GM19043 (cell line): ENCODE data around the gene PFDN4.
"Not testable (repeated sequence)": the region's sequence is repeated elsewhere in the genome, so short reads cannot be mapped to it uniquely, and the experiment has no call there.

Experiments
- ATAC-seq: cut with Tn5 transposase; IDR thresholded peaks from one replicate; pipeline ENCODE4 v1.9.1; 2021; ENCODE audit warnings: low read depth; ENCODE audit not compliant: unreplicated experiment

Gene PFDN4

DNA sequence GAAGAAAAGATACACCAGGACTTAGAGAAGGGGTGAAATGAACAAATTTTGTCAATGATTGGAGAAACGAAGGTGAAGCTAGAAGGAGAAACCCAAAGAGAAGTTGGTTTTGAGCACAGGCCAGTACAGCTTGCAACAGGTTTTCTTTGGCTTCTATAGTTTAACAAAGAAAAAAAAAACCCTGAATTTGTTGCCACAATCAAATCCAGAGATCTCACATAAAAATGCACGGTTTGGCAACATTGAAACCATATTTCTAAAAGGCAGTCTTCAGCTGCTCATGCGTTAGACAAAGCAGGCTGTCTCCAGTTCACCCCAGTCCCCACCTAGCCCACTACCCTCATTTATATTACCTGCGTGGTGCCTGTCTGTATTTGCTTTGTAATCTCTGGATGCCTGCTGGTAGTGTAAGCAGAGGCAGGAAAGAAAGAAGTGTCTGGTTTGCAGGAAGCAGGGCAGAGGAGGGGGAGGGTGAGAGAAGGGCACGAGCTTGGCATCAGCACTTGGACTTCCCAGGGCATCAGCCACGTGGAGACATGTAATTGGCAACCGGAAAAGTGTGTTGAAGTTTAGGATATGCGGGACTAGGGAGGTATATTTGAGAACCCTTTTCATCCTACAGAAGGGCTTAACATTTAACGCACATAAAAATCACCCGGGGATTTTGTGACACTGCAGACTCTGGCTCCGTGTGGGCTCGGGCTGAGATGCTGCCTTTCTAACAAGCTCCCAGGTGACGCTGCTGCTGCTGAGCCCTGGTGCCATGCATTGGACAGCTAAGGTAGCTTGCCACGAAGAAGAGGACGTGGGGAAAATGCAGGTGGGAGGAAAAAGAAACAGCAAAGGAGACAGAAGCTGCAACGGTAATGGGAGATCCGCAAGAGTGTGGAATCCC lies 14.4 kb downstream of the PFDN4 start:
- ATAC-seq = no peak

DNA sequence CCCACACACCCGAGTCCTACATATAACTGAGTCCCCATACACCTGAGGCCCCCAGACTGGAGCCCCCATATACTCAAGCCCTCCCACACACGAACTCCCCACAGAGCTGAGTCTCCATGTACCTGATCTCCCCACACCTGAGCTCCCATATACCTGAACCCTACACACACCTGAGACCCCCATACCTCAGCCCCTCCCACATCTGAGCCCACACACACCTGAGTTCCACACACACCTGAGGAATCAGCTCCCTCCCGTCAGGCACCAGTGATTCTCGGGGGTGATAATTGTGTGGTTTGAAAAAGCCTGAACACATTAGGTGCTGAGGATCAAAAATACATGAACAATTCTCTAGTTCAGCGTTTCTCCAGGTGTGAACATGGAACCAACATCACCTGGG lies 15.4 kb downstream of the PFDN4 start:
- no peak for ATAC-seq

DNA sequence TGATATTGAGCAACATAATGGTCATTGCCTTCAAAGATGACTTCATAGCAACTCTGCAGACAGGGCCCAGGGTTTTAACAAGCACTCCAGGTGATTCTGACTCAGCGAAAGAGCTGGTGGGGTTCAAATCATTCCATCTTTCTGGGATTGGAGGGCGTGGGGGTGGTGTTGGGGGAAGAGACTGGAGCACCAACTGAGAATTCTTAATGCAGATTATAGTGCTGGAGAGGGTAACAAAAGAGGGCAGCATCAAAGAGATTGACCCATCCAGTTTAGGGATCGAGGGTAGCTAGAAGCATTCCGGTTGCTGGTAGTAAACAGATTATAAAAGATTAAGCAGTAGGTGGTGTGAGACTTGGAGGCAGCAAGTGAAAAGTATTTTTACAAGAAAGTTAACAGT lies 15.9 kb downstream of the PFDN4 start:
- ATAC-seq = no peak

DNA sequence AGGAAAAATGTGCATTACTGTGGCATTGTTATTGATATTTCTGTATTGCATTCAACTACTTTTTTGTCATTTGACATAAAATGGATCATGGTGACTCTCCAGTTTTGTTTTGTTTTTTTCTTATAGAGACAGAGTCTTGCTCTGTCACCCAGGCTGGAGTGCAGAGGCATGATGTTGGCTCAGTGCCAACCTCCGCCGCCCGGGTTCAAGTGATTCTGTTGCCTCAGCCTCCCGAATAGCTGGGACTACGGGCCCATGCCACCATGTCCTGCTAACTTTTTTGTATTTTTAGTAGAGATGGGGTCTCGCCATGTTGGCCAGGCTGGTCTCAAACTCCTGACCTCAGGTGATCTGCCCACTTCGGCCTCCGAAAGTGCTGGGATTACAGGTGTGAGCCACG lies 16.8 kb downstream of the PFDN4 start:
- ATAC-seq = not testable (repeated sequence)

DNA sequence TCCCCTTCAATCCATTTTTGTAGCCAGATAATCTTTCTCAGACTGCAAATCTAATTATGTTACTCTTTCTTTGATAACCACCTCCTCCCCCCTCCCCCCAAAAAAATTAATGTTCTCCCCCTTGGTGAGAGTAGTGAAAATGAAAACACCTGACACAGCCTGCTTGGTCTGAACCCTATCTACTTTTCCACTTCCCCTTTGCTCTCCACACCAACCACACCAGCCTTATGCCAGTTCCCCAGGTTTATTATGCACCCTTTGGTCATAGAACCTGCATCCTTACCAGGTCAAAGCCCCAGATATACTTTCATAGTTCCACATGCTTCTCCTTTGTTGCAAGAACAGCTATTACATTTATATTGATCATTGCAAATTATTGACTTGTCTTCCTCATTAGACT lies 19.4 kb downstream of the PFDN4 start:
- peak; percentile 85 for ATAC-seq

DNA sequence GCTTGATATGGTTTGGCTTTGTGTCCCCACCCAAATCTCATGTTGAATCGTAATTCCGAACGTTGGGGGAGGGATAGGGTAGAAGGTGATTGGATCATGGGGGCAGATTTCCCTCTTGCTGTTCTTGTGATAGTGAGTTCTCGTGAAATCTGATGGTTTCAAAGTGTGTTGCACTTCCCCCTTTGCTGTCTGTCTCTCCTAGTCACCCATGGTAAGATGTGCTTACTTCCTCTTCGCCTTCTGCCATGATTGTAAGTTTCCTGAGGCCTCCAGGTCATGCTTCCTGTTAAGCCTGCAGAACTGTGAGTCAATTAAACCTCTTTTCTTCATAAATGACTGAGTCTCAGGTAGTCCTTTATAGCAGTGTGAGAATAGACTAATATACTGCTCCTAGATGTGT lies 19.9 kb downstream of the PFDN4 start:
- ATAC-seq = no peak

DNA sequence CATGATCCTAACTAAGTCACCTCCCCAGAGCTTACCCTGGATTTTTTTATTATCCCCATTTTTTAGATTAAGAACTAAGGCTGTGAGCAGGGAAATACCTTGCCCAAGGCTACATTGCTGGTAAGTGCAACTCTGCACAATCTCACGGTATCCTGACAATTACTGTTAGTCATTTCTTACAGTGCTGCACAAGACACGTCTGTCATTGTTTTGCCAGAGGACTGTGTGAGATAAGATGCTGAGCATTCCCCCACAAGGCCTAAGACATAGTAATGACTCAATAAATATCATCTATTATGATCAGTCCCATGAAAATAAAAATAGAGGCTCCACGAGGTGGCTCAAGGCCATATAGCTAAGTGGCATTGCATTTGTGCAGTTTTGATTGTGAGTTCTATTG lies 21.0 kb downstream of the PFDN4 start:
- no peak for ATAC-seq

DNA sequence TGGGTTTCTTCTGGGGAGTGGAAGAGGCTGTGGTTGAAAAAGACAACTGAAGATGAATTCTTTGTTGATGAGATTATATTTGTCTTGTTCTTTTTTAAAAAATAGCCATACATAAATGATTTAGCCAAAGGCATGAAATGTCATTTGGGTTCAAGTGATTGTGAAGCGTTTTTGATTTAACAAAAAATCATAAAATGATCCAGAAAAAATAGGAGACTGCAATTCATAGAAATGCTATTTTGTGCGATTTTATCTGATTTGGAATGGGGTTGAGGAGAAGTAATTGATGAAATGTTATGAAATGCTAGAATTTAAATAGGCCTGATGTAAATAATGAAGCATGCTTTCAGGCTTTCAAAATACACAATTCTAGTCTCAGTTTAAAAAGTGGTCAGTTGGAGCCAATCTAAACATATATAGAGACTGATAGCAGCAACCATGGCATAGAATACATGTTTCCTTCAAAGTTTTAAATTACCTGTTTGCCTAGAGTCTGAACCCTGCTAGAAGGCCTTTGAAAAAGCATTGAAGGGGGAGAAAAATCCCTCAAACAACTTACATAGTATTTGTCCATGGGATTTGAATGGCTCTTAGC lies 21.8 kb downstream of the PFDN4 start:
- no peak for ATAC-seq

DNA sequence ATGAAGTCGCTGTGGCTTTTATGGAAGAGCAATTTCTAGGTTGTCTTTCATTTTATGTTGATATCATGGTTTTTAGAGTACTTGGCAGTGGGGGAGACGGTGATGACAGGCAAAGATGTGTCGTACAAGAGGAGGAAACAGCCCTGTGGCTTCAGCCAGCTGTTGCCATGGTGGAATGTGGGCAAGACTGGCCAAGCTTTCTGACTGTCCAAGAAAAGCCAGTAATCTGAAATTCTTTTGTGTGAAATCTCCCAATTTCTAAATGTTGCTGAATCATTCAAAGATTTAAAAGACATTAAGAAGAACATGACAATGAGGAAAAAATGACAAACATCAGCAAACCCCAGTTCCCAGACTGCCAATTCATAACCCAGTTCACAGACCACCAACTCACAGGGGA lies 23.1 kb downstream of the PFDN4 start:
- no peak for ATAC-seq

DNA sequence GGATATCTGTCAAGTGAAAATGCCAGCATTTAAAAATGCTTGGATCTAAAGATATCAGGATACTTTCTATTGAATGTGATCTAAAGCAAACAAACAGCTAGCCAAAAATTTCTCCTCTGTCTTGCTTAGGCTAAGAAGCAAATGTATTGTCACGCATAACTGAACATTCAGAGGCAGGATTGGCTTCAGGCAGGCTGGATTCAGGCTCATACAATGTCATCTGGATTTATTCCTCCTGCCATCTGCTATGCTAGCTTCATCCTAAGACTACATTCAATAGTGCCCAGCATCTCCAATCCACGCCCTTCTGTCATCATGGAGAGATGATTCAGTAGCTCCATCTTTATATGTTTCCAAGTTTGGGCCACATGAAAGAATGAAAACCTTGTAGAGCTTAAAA lies 27.1 kb downstream of the PFDN4 start:
- no peak for ATAC-seq

DNA sequence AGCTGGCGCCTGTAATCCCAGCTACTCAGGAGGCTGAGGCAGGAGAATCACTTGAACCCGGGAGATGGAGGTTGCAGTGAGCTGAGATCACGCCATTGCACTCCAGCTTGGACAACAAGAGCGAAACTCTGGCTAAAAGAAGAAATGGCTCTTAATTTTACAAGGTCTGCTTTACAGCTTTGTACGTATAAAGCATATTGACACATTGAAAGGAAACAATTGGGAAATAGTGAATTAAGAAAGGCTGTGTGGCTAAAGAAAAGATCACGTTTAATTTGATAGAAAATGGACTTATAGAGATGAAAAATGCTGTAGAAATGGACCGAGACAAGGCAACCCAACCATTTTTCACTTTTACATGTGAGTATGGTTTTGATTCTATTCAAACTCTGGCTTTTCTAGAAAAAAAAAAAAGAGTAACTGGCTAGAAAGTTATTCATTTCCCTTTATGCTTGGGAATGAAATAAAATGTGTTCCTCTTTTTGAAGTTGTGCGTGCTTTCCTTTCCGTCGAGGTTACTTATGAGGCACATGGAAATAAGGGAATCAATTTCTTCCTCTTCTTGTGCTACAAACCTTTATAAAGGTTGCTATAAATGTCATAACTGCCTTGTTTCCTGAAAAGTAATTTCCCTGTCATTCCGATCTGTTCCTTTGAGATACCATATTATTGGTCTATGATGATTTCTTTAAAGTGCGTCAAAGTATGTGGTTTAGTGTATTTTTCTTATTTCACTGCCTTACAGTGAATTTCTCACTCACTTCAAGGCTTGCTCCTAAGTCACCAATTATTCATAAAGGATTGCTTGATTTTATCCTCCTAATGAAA lies 29.4 kb downstream of the PFDN4 start:
- no peak for ATAC-seq

DNA sequence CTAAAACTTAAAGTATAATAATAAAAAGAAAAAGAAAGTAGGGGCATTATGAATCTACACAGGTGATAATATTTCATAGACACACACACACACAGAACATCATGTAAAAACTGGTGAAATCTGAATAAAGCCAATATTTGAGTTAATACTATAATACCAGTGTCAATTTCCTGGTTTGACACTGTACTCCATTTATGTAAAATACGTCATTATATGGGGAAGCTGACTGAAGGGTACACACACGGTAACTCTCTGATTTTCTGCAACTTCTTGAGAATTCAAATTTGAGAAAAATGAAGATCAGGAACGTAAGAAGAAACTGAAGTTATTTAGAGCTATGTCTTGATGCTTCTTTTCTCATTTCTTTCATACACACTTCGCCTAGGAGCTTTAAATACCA lies 36.2 kb downstream of the PFDN4 start:
- no peak for ATAC-seq

DNA sequence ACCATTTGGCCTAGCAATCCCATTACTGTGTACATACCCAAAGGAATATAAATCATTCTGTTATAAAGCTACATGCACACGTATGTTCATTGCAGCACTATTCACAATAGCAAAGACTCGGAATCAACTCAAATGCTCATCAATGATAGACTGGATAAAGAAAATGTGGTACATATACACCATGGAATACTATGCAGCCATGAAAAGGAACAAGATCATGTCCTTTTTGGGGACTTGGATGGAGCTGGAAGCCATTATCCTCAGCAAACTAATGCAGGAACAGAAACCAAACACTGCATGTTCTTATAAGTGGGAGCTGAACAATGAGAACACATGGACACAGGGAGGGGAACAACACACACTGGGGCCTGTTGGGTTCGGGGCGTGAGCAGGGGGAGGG lies 40.8 kb downstream of the PFDN4 start:
- ATAC-seq = not testable (repeated sequence)

DNA sequence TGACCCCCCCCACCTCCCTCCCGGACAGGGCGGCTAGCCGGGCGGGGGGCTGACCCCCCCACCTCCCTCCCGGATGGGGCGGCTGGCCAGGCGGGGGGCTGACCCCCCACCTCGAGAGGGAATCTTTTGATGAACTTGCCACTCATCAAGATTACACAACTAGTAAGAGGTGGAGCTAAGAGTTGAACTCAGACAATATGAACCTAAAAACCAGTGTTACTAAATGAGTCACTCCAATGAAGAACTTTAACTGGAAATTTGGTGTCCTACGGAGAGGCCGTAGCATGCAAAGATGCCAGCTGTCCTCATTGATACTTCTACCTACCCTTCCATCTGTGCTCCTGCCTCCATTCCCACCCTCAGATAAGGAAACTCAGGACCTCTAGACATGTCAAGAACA lies 42.8 kb downstream of the PFDN4 start:
- ATAC-seq = no peak

DNA sequence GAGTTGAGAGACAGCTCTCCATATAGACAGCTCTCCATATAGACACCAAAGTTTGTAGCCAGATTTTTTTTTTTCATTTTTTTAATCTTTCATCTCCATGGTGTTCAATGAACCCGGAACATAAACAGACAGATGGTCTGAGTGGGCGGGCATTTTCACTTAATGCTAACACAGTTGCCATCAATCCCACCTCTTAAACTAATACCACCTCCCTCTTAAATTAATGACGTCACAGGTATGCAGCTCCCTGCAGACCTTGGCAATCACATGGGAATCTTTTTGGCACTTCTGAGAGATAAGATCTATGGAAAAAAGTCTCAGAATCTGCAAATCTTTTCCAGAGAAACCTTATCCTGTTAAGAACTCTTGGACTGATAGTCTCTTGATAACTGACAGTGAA lies 43.2 kb downstream of the PFDN4 start:
- no peak for ATAC-seq

DNA sequence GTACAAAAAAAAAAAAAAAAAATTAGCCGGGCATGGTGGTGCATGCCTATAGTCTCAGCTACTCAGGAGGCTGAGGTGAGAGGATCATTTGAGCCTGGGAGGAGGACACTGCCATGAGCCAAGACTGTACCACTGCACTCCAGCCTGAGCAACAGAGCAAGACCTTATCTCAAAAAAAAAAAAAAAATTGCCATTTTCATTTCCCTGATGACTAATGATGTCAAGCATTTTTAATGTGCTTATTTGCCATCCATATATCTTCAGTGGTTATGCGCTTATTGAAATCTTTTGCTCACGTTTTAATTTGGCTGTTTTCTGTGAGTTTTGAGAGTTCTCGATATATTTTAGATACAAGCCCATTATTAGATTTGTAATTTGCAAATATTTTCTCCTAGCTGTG lies 46.7 kb downstream of the PFDN4 start:
- ATAC-seq = no peak

DNA sequence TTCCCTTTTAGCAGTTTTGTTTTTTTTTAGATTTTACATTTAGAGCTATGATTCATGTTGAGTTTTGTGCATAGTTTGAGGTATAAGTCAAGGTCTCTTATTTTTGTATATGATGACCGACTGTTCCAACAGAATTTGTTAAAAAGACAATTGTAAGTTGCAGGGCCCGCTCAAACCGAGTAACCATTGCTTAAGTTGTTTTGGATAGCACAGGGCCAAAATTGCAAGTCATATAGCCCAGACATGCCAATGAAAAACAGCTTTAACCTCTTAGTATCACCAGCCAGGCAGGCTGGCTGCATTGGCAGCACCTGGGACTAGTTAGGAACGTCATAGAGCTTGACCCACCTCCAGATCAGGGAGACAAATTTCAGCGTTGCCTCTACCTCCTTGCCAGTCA lies 47.3 kb downstream of the PFDN4 start:
- ATAC-seq = no peak

DNA sequence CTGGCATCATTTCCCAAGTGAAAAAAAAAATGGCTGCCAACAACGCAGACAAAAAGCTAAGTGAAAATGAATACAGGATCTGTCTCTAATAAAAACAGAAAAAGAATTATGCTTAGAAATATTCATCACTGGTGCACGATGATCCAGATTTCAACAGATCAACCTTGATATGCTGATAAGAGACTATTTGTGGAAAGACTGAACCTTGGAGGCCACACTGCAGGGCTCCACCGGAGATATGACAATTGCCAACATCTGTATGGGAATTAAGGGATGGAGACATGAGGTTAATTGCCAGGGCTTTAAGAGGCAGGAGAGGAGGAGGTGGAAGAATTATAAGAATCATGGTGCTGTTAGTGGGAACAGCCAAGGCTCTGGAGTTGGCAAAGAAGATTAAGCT lies 48.3 kb downstream of the PFDN4 start:
- no peak for ATAC-seq

DNA sequence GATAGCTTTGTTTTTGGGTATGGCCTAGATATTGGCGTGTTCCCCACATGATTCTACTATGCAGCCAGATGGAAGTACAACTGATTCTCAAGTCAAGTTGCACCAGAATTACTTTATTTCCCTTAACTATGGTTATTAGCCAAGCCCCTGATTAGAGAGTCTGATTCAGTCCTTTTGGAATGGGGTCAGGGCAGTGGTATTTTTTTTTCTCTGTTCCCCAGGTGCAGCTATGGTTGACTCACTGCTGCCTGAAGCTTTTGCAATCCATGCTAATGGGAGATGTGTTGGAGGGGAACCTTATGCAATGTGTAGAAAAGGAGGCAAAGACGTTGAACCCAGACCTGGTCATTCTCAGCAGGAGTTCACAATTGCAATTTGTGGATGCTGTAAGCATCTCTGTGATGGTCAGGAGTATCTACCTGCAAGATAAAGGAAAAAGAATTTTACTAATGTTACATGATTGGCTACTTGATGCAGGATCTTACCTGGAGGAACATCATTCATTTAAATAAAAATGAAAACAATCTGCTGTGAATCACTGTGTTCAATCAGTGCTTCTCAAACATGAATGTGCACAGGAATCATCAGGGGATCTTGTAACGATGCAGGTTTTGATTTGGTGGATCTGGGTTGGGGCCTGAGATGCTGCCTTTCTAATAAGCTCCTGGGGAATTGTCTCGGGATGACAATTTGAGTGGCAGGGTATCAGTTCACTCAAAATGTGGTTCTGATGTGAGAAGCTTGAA lies 49.4 kb downstream of the PFDN4 start:
- ATAC-seq = no peak

DNA sequence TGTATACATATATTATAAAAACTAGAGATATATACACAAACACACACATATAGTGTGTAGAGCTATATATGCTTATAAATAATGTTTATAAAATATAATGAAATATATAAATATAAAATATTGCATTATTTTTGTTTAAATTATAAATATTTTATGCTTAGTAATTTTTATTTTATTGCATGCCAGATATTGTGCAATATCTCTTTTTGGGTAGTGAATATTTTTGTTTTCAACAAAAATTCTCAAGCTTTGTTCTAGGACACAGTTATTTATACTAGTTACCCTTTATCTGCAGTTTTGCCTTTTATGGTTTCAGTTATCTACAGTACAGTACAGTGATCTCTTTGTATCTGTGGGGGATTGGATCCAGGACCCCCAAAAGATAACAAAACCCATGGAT lies 52.2 kb downstream of the PFDN4 start:
- no peak for ATAC-seq

DNA sequence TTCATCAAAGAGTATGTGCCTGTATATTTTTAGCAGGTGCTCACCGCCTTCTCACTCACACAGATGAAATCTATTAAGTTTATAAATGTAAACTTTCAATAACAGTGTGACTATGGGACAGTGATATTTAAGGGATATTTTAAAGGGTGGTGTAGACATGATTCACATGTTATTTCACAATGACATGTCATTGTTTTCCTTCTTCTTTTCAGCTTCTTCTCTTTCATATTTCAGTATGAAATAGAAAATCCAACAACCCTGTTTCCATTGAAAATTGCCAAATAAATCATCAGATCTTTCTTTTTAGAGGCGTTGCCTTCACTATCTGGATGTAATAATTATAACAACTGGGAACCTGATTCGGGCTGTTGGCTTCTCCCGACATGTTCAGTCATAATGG lies 54.8 kb downstream of the PFDN4 start:
- ATAC-seq = no peak
